Heart left ventricle (tissue), 16 donors: ENCODE results near the gene CDKN1C. TPM values are rescaled to one million over a fixed set of nuclear protein-coding genes. Genes with fewer than 3 reads are reported as not detected.

ENCODE experiments used
- ATAC-seq, 4 donors: fragments of 200-7000 bp; cut with Tn5 transposase; one replicate each; pipeline ENCODE4 v1.9.1; 2020 to 2022; ENCODE audit warnings: moderate library complexity in 4 of 4, mild to moderate bottlenecking in 3 of 4, moderate number of reproducible peaks in 1 of 4
- DNase-seq, 5 donors: peaks; one replicate each; pipeline ENCODE4 v3.0.0-alpha.2; 2020
- H3K27ac ChIP-seq, 12 donors: fragments of 200-600 bp; sonication (generic) in 4 of 12; one replicate each; pipeline versions ENCODE4 v1.5.0 to v1.8.0; 2016 to 2022; ENCODE audit warnings: mild to moderate bottlenecking in 2 of 12
- H3K27me3 ChIP-seq, 9 donors: fragments of 200-600 bp; sonication (generic) in 2 of 9; one replicate each; pipeline versions ENCODE4 v1.5.1 to v1.8.0; 2016 to 2022; ENCODE audit warnings: mild to moderate bottlenecking in 3 of 9
- H3K36me3 ChIP-seq, 9 donors: fragments of 200-600 bp; sonication (generic) in 2 of 9; one replicate each; pipeline versions ENCODE4 v1.5.0 to v1.8.0; 2018 to 2022; ENCODE audit warnings: mild to moderate bottlenecking in 2 of 9
- H3K4me1 ChIP-seq, 12 donors: fragments of 200-600 bp; sonication (generic) in 4 of 12; one replicate each; pipeline versions ENCODE4 v1.5.0 to v1.8.0; 2016 to 2022; ENCODE audit warnings: mild to moderate bottlenecking in 3 of 12
- H3K4me3 ChIP-seq, 12 donors: fragments of 200-600 bp; sonication (generic) in 4 of 12; one replicate each; pipeline versions ENCODE4 v1.5.0 to v1.8.0; 2017 to 2022; ENCODE audit warnings: mild to moderate bottlenecking in 9 of 12, moderate library complexity in 4 of 12
- H3K9me3 ChIP-seq, 12 donors: fragments of 200-600 bp; sonication (generic) in 4 of 12; one replicate each; pipeline versions ENCODE4 v1.5.0 to v1.8.0; 2016 to 2022; ENCODE audit warnings: mild to moderate bottlenecking in 1 of 12
- CTCF ChIP-seq, 12 donors: fragments of 200-600 bp; sonication (generic) in 4 of 12; IDR thresholded peaks; one replicate each; pipeline versions ENCODE4 v1.5.0 to v1.8.0; 2018 to 2022; ENCODE audit warnings: antibody characterized with exemption in 12 of 12, mild to moderate bottlenecking in 5 of 12
- POLR2A ChIP-seq, 2 donors: fragments of 450-650 bp; IDR thresholded peaks; one replicate each; pipeline ENCODE4 v1.6.1; 2017; ENCODE audit warnings: antibody characterized with exemption in 2 of 2, mild to moderate bottlenecking in 2 of 2, moderate library complexity in 2 of 2
- WGBS, 4 donors: extraction: QIAGEN DNeasy Blood & Tissue Kit in 2 of 4; methylation state at CpG; one replicate each; pipeline versions ENCODE4 v1.1.5 to v1.1.7; 2013 to 2018; 5-methylcytosine and 5-hydroxymethylcytosine counted together
- intact Hi-C, 10 donors: fragments of 100-400 bp; cut with DNase I; formaldehyde crosslinking; loops; one replicate each; pipeline versions ENCODE4 v1.11.1 to v1.14.2; 2022
- polyA plus RNA-seq, 2 donors: library from polyadenylated mRNA; stranded (reverse); fragments of 200-250 nt; gene quantifications; one replicate each; pipeline ENCODE4 v1.2.3, GENCODE V29; 2013
- total RNA-seq, 9 donors: library from RNA; depleted of rRNA in 2 of 9; stranded (reverse); fragments of >200 nt in 2 of 9; fragmentation: NEBNext Ultra II Directional in 3 of 9; extraction: Animal tissue kit (Norgen Biotek cat#: 25700) in 3 of 9; gene quantifications; one replicate each; pipeline versions ENCODE4 v1.1.0 to v1.2.4, GENCODE V29; 2016 to 2023
- donor health status: ischemic (EF 13 %, LVEDD 7.1; RV severe dilation, severe dysfunction).
- donor health status: healthy with polysubstance abuse.
- donor health status: DM: no; HTN: yes; CAD: no.
- donor health status: DM: no; HTN: no; CAD: no.
- donor health status: ischemic (EF 25% LVEDD 6.9; RV normal size, moderate dysfunction).
- donor health status: ischemic (EF 25% LVEDD 5.7; RV mildly dilated, moderate dysfunction).
- donor health status: healthy.
- donor health status: DM: yes; HTN: yes; CAD: no.
- donor health status: ischemic (EF 35%, LVEDD 5.7; RV mildly dilated, moderate dysfunction).
- donor health status: nonischemic (EF 11% LVEDD 7.7; RV severe dilation, severe dysfunction).
- donor health status: DM: yes; HTN: yes; CAD: no.
- donor health status: PGD.
- donor health status: ischemic (EF 29% LVEDD 5.4; RV normal size, mild dysfunction).
- donor health status: nonischemic (EF 23%, LVEDD 6.1; RV moderate dilation, normal function).

The CDKN1C gene
- total and polyA plus RNA-seq, 11 donors = 18.8 to 42.5 (median 33.4) TPM

GRCh38 chr11:2849994-2850770, 35.4 kb downstream of the CDKN1C start:
- TF ChIP-seq CTCF (IDR thresholded peaks at IDR 0.05) (no peak), POLR2A (IDR thresholded peaks at IDR 0.05) (no peak)
- DNase-seq = no peak
- Histone ChIP-seq H3K9me3 (no peaks in the 10 kb centered on the region), H3K4me3 (no peak overlapping the region), H3K27ac (no peak overlapping the region), H3K36me3 (no peaks in the 10 kb centered on the region), H3K27me3 (no peaks in the 10 kb centered on the region), H3K4me1 (no peaks in the 10 kb centered on the region)
- ATAC-seq = no peak
- intact Hi-C loops = no loop called here
- 76 to 88% (median 84%) methylated on average over 29 to 53 of the region's 53 CpGs for WGBS, 4 donors

- H3K27ac ChIP-seq = no peak overlapping the region
- TF ChIP-seq CTCF (IDR thresholded peaks at IDR 0.05) = no peak
- no peak for TF ChIP-seq POLR2A (IDR thresholded peaks at IDR 0.05)
- no peak overlapping the region for H3K4me3 ChIP-seq
- H3K27me3 ChIP-seq = no peaks in the 10 kb centered on the region
- H3K9me3 ChIP-seq = no peaks in the 10 kb centered on the region
- 91 to 100% (median 93%) methylated on average over 5 to 9 of the region's 9 CpGs for WGBS, 4 donors
- ATAC-seq (no peak), DNase-seq (no peak)
- intact Hi-C loops = no loop called here
- no peaks in the 10 kb centered on the region for H3K36me3 ChIP-seq
- H3K4me1 ChIP-seq = no peaks in the 10 kb centered on the region
Observed at GRCh38 chr11:2848497-2848896, 37.1 kb downstream of the CDKN1C start.

GRCh38 chr11:2847561-2847960, 38.0 kb downstream of the CDKN1C start:
- no peak for ATAC-seq
- Histone ChIP-seq H3K36me3 (no peaks in the 10 kb centered on the region), H3K9me3 (no peaks in the 10 kb centered on the region), H3K27me3 (no peaks in the 10 kb centered on the region), H3K27ac (no peak overlapping the region), H3K4me3 (no peak overlapping the region), H3K4me1 (no peaks in the 10 kb centered on the region)
- intact Hi-C loops = no loop called here
- WGBS, 4 donors = 87 to 97% (median 89%) methylated on average over 12 to 21 of the region's 21 CpGs
- no peak for TF ChIP-seq POLR2A (IDR thresholded peaks at IDR 0.05)
- TF ChIP-seq CTCF (IDR thresholded peaks at IDR 0.05) = no peak
- no peak for DNase-seq

- intact Hi-C loops = no loop called here
- Histone ChIP-seq H3K27me3 (no peaks in the 10 kb centered on the region), H3K27ac (no peak overlapping the region), H3K36me3 (no peaks in the 10 kb centered on the region), H3K4me1 (no peaks in the 10 kb centered on the region), H3K9me3 (no peaks in the 10 kb centered on the region), H3K4me3 (no peak overlapping the region)
- ATAC-seq = no peak
- WGBS, 4 donors = 91 to 97% (median 94%) methylated on average over 11 of the region's 11 CpGs
- TF ChIP-seq POLR2A (IDR thresholded peaks at IDR 0.05) (no peak), CTCF (IDR thresholded peaks at IDR 0.05) (no peak)
- no peak for DNase-seq
Observed at GRCh38 chr11:2846470-2846869, 39.1 kb downstream of the CDKN1C start.
